GM18873 (cell line): ENCODE measurements around the gene MGLL.

Experiments used
- ATAC-seq: cut with Tn5 transposase; IDR thresholded peaks from one replicate; pipeline ENCODE4 v1.9.1; 2021; ENCODE audit warnings: mild to moderate bottlenecking, moderate library complexity, moderate number of reproducible peaks; ENCODE audit not compliant: unreplicated experiment, low FRiP score

MGLL gene

DNA sequence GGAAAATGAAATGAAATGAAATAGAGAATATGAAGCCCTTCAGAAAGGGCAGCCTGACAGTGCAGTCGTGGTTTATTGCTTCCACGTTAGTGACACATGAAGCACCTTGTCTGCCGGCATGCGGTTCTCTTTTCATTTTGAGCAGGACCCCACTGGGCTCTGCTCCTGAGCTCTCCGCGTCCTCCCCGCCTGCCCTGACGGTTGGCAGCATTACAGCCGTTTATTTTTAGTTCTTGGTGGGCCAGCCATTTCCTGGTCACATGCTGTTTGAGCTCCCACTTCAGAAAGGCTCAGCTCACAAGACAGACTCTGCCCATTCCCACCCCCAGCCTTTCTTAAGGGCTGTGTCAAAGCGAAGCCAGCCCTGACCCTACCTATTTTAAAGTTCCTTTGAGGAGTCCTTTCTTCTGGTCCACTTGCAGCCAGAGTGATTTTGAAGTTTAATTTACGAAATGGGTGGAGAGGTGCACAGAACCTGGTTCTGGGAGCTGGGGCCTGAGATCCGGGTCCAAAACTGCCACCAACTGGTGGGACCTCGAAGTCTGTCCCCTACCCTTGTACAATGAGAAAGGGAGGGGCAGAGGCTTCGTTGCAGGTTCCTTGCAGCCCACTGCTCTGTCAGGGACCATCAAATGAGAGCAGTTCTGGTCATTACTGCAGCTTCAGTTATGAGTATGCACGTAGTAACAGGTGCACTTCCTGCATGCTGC lies 60.1 kb downstream of the MGLL start:
- ATAC-seq, result peak; percentile 60

DNA sequence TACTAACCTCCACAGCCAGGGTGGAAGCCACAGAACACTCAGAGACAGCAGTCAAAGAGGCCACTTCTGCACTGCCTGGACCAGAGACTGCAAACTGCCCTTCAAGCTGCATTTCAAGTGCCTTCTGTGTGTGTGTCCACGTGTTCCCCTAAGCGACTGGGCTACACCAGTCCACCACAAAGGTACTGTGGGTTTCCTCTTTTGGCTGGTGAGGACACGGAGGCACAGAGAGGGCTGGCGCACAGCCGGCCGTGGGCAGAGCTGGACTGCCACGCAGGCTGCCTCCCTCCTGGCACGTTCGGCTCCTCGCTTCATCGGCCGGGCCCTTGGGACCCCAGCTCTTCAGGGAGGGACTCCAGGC lies 60.9 kb downstream of the MGLL start:
- no peak for ATAC-seq

DNA sequence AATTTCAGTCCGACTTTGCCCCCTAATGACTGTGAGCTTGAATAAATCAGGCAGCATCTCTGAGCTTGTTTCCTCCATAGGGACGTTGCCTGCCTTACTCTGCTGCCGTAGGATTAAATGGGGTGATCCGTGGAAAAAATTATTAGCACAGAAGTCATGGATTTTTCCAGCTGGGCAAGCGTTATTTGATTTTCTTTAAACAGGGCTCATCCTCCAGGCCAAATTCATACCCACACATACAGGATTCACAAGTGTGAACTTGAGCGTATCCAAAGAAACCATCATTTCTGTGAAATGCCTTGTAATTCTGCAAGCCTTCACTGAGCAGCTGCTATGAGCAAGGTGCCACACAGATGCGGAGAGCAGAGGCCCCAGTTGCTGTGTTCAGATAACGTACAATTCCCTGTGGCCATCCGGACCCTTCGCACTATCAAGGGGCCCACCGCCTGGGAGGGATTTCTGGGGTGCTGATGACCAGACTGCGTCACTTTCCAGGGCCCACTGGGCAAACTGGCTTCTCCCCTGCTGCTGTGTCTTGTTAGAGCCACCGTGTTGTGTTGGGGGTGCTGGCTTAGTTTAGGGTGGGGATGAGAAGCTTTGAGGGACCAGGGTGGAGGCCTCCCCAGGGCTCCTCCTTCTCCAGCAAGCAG lies 61.4 kb downstream of the MGLL start:
- ATAC-seq, result no peak

DNA sequence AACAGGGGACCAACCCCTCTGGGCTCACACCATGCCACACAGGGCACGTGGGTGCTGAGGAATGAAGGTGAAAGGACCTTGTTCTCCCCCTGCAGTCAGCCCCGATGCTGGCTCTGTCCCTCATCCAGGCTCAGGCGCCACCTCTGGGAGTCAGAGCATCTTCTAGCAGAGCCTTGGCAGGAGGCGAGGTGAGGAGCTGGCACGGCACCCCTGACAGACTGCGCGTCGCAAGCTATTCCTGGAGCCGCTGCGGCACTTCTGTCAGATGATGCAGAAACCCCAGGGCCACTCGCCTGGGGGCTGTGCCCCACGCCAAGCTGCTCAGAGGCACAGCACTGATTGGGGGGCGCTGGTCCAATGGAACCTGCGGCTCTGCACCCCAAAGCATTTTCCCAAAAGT lies 62.0 kb downstream of the MGLL start:
- ATAC-seq, result no peak

DNA sequence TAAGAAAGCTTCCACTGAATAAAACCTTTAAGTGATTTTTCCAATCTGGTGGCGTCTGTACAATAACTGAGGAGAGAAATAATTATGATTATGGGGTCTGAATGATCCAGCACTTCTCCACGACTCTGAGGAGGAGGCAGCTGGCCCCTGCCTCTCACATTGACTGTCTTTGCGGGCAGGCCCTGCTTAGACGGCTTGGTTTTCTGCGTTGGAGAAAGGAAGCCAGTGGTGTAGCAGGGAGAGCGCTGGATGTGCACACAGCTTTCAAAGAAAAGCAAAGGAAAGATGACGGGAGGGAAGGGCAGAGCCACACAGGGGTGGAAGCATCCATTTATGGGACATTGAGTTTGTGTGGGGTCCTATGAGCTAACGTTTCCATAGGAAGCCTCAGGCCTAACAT lies 62.5 kb downstream of the MGLL start:
- ATAC-seq, result no peak

DNA sequence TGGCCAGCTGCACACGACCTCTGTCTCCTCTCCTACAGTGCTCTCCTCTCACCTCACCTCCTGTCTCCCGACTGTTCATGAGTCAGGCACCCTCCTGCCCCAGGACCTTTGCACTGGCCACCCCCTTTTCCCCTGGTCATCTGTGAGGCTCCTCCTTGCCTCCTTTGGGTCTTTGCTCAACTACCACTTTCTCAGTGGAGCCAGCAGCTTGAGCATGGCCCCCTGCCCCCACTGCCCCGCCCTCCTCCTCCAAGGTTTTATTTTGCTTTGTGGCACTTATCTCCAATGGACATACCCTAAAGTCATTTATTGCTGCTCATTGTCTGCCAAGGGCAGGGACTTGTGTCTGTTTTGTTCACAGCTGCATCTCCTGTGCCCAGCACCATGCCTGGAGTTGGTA lies 64.3 kb downstream of the MGLL start:
- ATAC-seq, result no peak

DNA sequence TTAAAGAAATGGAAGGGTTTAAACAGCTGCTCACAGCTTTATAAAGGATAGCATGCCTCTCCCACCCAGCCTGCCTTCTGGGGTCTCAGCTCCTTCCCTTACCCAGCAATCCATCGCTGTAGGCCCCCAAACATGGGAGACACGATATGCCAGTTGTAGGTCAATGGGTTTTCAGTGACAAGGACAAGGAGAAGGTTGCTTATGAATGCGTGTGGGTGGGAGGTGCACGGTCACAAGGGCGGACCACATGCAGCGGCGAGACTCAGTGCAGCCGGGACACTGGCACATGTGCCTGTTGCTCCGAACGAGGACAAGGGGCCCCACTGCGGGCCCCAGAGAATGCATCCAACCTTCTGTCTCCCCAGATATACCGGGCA lies 67.0 kb downstream of the MGLL start:
- ATAC-seq, result no peak

DNA sequence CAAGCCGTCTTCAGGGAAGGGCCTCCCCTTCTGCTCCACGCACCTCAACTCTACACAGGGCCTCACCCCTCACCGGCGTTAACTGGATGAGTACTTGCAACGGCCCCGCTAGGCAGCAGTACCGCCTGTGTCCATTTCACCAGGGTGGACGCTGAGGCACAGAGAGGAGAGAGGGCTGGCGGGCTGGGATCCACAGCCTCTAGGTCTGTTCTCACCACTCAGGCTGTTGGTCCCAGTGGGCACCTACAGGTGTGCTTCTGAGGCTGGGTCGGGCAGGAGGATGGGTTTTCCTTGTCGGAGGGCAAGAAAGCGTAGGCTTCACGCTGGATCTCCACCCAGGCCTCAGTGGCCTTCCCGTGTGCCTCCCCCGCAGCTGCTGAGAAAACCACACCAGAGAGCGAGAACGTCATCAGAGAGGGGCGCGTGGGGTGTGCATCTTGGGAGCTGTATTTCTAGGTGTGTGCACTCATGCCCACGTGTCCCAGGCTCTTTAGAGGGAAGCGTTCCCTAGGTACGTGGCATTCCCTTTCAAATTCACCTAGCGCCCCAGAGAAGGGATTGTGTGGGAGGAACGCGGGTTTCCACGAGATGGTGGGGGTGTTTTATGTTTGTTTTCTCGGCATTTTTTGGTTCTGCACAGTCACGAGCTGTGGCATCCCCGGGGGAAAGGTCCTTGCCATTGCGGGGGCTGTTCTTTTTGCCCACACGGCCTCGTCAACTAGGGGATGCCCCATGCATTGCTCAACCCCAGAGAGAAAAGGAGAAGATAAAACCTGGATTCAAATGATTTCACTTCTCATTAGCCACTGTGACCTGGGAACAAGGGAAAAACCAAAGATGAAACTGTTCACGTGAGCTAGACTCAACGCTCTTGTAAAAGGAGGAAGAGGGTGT lies 67.7 kb downstream of the MGLL start:
- ATAC-seq, result no peak

DNA sequence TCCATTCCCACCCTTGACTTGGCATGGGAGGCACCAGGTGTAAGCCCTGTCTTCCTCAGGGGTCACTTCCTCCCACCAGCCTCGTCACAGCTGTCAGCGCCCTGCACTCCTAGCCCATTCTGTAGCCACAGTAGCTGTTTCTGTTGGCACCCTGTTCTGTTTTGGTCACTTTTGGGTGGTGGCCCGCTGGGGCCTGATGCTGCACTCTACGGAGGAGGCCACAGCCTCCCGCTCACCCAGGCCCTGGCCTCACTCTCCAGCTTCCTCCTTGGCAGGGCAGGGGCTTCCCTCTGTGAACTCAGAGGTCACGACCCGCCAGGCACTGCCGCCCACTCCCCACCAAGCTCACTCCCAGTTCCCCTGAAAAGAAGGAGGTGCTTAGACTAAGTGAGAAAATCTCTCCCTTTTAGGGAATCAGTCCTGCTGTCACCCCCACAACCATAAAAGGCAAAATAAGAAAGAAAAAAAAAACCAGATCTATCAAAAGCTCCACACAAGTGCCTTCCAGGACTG lies 68.4 kb downstream of the MGLL start:
- ATAC-seq, result no peak

DNA sequence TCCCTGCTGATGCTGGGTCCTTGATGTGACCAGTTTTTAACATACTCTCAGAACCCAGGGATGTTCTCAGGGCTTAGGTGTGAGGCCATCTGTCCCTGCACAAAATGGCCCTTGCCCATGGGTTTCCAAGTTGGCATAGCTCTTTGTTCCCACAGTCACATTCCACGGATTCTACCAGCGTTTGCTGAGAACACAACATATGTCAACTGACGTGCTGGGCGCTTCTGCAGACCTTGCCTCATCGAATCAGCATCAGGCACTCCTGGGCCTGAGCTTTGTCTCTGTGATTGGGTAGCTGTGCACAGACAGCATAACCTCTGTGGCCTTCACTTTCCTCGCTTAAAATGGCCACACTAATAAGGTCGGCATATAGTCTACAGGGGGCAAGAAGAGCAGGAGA lies 69.0 kb downstream of the MGLL start:
- ATAC-seq, result no peak

DNA sequence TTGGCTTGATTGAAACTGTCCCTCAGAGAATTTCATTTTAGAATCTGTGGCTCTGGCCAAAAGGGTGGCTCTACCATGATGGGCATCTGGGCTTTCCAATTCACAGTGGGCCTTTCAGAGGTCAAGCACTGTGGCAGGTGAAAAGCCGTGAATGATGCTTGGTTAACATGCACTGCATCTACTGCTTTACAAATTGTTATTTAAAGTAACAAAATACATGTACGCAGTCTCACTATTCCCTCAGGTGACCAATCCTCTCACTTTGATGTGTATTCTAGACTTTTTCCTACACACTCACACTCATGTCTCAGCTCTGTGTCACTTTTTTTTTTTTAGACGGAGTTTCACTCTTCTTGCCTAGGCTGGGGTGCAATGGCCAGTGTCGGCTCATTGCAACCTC lies 70.5 kb downstream of the MGLL start:
- no peak for ATAC-seq

DNA sequence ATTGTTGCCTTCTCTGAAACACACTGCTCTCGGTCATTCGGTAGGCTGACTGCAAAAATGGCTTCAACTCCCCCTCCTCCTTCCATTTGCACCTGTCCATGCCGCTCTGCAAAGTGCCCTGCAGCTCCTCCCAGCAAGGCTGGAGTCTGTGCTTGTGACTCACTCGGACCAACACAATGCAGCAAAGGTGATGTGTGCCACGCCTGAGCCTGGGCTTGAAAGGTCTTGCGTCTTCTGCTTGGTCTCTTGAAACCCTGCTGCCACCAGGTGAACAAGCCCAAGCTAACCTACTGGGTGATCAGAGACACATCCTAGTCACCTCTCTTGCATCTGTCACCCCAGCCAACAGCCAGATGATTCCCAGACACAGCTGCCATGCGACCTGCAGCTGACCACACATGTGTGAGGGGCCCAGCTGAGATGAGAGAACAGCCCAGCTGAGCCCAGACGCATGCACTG lies 71.1 kb downstream of the MGLL start:
- ATAC-seq, result no peak

DNA sequence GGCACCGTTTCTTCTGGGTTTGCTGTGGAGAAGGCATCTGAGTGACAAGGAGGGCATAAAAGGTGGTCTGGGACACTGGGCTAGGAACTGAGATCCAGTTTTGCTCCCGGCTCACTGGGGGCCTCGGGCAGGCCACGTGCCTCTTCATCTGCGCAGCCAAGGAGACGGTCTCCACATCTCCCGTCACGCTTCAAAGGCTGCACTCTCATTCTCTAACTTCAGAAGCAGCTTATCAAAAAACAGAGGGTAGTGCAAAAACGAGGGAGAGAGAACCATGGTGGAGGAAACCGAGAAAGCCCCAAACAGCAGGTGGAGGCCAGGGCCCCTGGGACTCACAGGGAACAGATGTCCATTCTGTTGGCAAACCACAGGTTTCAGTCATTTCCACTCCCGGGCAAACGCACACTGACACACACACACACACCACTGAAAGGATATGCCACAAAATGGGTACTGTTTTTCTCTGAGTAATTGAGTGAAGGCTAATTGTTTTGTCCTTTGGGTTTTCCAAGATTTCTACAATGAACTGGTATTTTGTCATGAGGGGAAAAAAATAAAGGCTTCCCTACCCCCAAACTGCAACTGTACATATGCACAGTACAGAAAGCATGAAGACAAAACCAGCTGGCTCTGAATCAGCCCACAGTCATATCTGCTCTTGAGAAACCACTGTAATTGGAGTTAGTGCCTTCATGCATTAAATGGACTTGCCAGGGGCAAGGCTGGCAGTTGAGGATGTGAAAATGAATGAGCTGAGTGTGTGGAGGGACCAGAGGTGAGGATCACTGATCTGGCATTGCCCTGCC lies 71.9 kb downstream of the MGLL start:
- peak; percentile 43 for ATAC-seq

DNA sequence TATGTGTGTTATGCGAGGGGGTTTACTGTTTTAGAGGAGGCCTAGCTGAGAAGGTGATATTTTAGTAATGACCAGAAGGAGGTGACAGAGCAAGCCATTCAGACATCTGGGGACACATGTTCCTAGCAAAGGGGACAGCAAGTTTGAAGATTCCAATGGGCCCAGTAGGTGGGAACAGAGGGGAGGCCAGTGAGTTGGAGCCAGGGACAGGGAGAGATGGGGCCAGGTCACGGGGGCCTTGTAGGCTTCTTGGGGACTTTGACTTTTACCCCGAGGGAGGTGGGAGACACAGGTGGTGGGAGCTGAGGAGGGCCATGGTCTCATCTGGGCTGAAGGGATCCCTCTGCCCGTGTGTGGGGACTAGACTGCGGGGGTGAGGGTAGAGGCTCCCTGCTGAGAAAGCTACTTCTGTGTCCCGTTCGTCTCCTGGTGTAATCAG lies 72.5 kb downstream of the MGLL start:
- ATAC-seq, result no peak

DNA sequence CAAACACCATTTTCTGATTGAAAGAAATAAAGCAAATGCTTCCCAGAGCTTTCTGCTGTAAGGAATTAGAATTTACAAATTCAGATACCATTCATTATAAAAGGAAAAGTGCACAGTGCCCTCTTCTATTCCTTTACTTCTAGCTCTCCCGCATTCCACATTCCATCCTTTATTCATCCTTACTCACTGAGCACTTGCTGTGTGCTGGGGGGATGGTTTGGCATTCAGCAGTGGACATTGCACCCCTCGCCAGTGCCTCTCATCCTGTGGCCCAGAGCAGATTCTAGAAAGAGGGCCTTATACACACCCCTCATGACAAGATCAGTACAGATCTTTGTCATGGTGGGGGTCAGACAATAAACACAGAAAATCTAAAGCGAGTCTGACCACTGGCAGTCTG lies 73.0 kb downstream of the MGLL start:
- ATAC-seq, result no peak

DNA sequence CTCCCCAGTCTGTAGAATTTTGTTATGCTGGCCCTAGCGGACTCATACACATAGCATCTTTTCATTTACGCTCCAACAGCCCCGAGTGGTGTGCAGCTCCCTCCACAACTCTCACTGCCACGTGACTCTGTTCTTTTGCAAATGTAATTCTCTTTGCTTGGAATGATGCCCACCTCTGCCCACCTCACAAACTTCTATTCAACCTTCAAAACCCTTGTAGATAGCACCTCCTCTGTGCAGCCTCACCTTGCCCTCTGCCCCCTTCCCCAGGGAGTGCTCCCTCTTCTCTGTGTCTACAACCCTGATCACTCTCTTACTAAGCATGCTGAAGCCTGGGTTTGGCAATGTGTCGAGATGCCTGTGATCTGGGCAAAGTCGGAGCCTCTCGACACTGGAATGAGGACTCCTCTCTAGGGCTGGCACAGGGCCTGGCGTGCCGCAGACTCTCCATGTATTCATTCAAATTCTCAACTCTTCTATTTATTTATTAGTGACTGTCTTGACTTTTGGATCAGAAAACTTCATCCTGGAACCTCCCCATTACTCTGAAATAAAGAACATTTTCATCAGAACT lies 73.5 kb downstream of the MGLL start:
- no peak for ATAC-seq

DNA sequence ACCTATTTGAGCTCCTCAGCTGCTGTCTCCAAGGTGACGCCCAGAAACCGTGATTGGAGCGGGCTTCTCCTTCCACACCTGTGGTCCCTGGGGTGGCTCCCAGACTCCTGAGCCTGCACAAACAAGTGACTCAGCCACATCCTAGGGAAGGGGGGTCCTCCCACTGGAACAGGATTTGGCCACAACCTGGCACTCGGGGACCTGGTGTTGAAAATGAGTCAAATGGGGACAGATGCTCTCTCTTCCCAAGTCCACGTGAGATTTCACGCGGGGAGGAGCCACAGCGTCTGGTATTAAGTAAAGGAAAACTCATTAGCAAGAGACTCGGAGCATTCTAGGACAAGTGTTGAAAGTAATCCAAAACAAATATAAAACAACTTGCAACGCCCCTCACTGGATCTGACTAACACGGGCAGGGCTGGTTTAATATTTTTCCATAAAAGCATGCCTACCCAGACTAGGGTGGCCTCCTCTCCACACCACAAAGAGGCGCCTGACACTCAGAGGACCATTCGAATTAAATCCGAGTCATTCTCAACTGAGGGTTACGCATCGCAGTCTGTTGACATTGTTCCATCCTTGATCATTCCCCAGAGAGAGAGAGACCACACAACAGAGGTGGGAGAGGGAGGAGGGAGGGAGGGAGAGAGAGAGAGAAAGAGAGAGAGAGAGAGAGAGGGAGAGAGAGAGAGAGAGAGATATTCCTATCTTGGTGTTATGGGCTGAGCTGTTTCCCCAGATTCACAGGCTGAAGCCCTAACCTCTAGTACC lies 74.4 kb downstream of the MGLL start:
- no peak for ATAC-seq

DNA sequence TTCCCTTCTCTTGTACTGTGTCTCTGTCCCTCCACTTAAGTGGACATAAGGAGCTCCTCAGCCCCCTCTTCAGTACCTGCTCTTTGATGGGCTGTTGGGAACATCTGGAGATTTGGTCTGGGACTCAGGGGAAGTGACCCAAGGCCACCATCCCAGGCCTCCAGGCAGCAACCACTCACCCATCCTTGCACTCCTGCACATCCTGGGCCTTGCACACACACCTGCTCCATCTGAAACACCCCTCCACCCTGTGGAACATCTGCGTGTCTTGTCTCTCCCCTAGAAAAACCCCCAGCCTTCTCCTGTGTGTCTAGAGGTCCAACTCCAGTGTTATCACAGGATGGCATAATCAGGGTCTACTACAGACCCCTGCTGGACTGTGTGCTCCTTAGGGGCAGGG lies 75.2 kb downstream of the MGLL start:
- ATAC-seq, result no peak

DNA sequence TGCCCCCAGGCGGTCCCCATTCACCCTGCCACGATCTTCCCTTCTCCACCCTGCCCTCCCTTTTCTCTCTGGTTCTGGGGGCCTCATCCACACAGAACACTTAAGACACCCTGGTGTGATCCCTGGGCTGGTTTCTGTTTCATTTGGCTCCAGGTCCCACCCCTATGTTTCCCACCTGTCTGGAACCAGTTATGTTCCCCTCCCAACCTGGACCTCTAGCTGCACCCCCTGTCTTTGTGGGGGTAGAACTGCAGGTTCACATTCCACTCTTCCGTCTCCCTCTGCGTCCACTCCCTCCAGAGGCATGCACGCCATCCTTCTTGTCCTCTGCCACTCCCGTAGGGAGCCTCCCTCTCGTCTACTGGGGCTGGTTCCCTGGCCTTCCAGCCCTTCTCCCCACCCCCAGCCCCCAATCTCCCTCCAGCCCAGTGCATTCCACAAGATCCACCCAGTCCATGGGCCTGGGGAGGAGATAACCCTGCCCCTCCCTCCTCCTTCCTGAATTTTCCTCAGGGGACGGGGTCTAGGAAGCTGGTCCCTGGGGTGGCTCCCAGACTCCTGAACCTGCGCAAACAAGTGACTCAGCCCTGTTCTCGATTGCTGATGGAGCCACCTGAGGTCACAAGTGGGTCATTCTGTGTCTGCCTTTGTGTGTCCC lies 75.8 kb downstream of the MGLL start:
- no peak for ATAC-seq
